ENCODE data around the gene INO80C.

DNA sequence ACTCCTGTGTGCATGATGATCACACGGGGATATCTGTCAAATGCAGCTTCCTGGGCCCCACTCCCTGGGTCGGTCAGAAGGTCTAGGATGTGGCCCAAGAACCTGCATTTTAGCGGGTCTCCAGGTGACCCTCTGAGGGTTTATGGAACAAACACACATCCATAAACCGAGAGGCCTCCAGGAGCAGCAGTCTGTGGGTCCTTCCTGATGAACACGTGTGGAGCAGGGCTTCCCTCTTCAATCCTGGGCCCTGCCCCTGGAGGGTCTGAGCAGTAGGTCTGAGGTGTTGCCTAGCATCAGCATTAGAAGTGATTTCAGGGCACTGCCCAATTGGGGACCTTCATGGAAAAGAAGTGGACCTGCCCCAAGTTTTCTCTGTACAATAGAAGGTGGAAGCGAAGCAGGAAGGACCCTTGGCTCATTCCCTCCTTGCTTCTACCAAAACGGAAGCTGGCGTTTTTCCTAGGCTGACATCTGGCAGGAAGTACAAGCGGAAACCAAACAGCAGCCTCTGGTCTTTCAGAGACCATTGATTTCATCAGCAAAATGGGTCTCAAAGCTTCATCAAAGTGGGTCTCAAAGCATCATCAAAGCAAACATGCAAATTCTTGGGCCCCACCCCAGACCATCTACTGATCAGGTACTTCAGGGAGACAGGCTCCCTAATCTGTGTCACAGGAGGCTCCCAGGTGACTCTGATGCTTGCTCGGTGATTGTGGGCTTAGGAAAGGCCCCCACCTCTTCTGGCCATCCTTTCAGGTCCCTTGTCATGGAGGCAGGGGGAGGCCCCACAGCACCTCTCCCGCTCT, 30.7 kb downstream of the INO80C start:
- TF ChIP-seq, protein P1, sequence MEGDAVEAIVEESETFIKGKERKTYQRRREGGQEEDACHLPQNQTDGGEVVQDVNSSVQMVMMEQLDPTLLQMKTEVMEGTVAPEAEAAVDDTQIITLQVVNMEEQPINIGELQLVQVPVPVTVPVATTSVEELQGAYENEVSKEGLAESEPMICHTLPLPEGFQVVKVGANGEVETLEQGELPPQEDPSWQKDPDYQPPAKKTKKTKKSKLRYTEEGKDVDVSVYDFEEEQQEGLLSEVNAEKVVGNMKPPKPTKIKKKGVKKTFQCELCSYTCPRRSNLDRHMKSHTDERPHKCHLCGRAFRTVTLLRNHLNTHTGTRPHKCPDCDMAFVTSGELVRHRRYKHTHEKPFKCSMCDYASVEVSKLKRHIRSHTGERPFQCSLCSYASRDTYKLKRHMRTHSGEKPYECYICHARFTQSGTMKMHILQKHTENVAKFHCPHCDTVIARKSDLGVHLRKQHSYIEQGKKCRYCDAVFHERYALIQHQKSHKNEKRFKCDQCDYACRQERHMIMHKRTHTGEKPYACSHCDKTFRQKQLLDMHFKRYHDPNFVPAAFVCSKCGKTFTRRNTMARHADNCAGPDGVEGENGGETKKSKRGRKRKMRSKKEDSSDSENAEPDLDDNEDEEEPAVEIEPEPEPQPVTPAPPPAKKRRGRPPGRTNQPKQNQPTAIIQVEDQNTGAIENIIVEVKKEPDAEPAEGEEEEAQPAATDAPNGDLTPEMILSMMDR (IDR thresholded peaks at IDR 0.05) = no peak
- TF ChIP-seq POLR2A (IDR thresholded peaks at IDR 0.05) = no peak
- no peak for TF ChIP-seq EP300 (IDR thresholded peaks at IDR 0.05)

Data from tibial nerve (tissue), 4 donors.